Measurements from ENCODE around the gene ATP11A. TPM values are rescaled to one million over a fixed set of nuclear protein-coding genes. Genes with fewer than 3 reads are reported as not detected.

ATP11A gene
- total RNA-seq, 1 donor from 2014 or later = 281 TPM

GRCh38 chr13:112894673-112895481 is 205.0 kb downstream of the ATP11A start:
- peak overlapping the region; percentile 52 for H3K4me3 ChIP-seq
- DNase-seq (peak; percentile 46), ATAC-seq (peak in 1 of 2 donors; percentile 1)
- H3K4me1 ChIP-seq = peaks cover 28% of the 10 kb centered on the region
- TF ChIP-seq CTCF (IDR thresholded peaks at IDR 0.05) = no peak
- H3K36me3 ChIP-seq = no peaks in the 10 kb centered on the region
- peaks cover 22% of the 10 kb centered on the region for H3K27me3 ChIP-seq (ENCODE audit: low read depth)
- intact Hi-C loops (cut with DNase I) = no loop called here
- H3K9me3 ChIP-seq = no peaks in the 10 kb centered on the region
- H3K27ac ChIP-seq = no peak overlapping the region

- ATAC-seq (no peak), DNase-seq (peak; percentile 42)
- Histone ChIP-seq H3K4me3 (no peak overlapping the region), H3K9me3 (no peaks in the 10 kb centered on the region), H3K4me1 (peaks cover 28% of the 10 kb centered on the region), H3K27me3 (ENCODE audit: low read depth) (peaks cover 22% of the 10 kb centered on the region), H3K27ac (no peak overlapping the region), H3K36me3 (no peaks in the 10 kb centered on the region)
- TF ChIP-seq CTCF (IDR thresholded peaks at IDR 0.05) = no peak
- intact Hi-C loops (cut with DNase I) = no loop called here
Observed at GRCh38 chr13:112895521-112896465, 206.0 kb downstream of the ATP11A start.

- Histone ChIP-seq H3K27me3 (ENCODE audit: low read depth) (peaks cover 22% of the 10 kb centered on the region), H3K36me3 (no peaks in the 10 kb centered on the region), H3K4me1 (peaks cover 28% of the 10 kb centered on the region), H3K27ac (no peak overlapping the region), H3K9me3 (no peaks in the 10 kb centered on the region), H3K4me3 (no peak overlapping the region)
- no peak for TF ChIP-seq CTCF (IDR thresholded peaks at IDR 0.05)
- ATAC-seq = no peak
- intact Hi-C loops (cut with DNase I) = no loop called here
- peak; percentile 35 for DNase-seq
Observed at GRCh38 chr13:112896736-112897602, 207.1 kb downstream of the ATP11A start.

- H3K27ac ChIP-seq = no peak overlapping the region
- DNase-seq = no peak
- TF ChIP-seq CTCF (IDR thresholded peaks at IDR 0.05) = no peak
- H3K27me3 ChIP-seq (ENCODE audit: low read depth) = peaks cover 22% of the 10 kb centered on the region
- intact Hi-C loops (cut with DNase I) = no loop called here
- H3K4me1 ChIP-seq = peaks cover 26% of the 10 kb centered on the region
- H3K36me3 ChIP-seq = no peaks in the 10 kb centered on the region
- no peak for ATAC-seq
- no peaks in the 10 kb centered on the region for H3K9me3 ChIP-seq
- H3K4me3 ChIP-seq = no peak overlapping the region
Observed at GRCh38 chr13:112897603-112897955, 207.7 kb downstream of the ATP11A start.

Measured in lower lobe of right lung (tissue), 2 donors.